Stimulated activated CD8-positive, alpha-beta memory T cell treated with anti-CD3 and anti-CD28 coated beads, Interleukin-12 subunit alpha, Interleukin-12 subunit beta, amount 100 ng/mL, for 24 hours (primary cell): ENCODE data around the gene PNKD.

Experiments
- DNase-seq: peaks from one replicate; pipeline ENCODE4 v3.0.0-alpha.2; 2020; ENCODE audit errors: extremely low read depth

The PNKD gene

GRCh38 chr2:218315397-218315796 is 45.1 kb downstream of the PNKD start:
- DNase-seq = no peak

- DNase-seq = no peak
Observed at GRCh38 chr2:218317303-218317630, 46.9 kb downstream of the PNKD start.

- no peak for DNase-seq
Observed at GRCh38 chr2:218317835-218318234, 47.5 kb downstream of the PNKD start.

- no peak for DNase-seq
Observed at GRCh38 chr2:218318241-218318640, 47.9 kb downstream of the PNKD start.

- DNase-seq = no peak
Observed at GRCh38 chr2:218319813-218320365, 49.6 kb downstream of the PNKD start.

GRCh38 chr2:218320704-218321336 is 50.5 kb downstream of the PNKD start:
- no peak for DNase-seq

- DNase-seq = peak; percentile 15
Observed at GRCh38 chr2:218322768-218323525, 52.6 kb downstream of the PNKD start.

- no peak for DNase-seq
Observed at GRCh38 chr2:218323526-218324472, 53.5 kb downstream of the PNKD start.

GRCh38 chr2:218325566-218326160 is 55.3 kb downstream of the PNKD start:
- no peak for DNase-seq

- DNase-seq = no peak
Observed at GRCh38 chr2:218326315-218326714, 56.0 kb downstream of the PNKD start.

- DNase-seq = no peak
Observed at GRCh38 chr2:218327451-218328210, 57.3 kb downstream of the PNKD start.

- no peak for DNase-seq
Observed at GRCh38 chr2:218328294-218328693, 58.0 kb downstream of the PNKD start.

GRCh38 chr2:218329027-218329825 is 58.9 kb downstream of the PNKD start:
- no peak for DNase-seq

GRCh38 chr2:218329826-218330593 is 59.7 kb downstream of the PNKD start:
- DNase-seq = no peak

GRCh38 chr2:218331745-218332144 is 61.4 kb downstream of the PNKD start:
- DNase-seq = no peak

GRCh38 chr2:218332288-218332687 is 62.0 kb downstream of the PNKD start:
- no peak for DNase-seq

GRCh38 chr2:218332920-218333645 is 62.8 kb downstream of the PNKD start:
- DNase-seq = no peak

GRCh38 chr2:218334531-218334930 is 64.2 kb downstream of the PNKD start:
- DNase-seq = no peak

- DNase-seq = no peak
Observed at GRCh38 chr2:218340656-218341055, 70.3 kb downstream of the PNKD start.
